Mucosa of stomach (tissue), 1 donor: ENCODE measurements around the gene VCX3A.
"Not testable (repeated sequence)": the region's sequence is repeated elsewhere in the genome, so short reads cannot be mapped to it uniquely, and the experiment has no call there.

Experiments used
- H3K27me3 ChIP-seq: one replicate; pipeline ENCODE4 v1.7.0; 2013; ENCODE audit warnings: mild to moderate bottlenecking, low read length; ENCODE audit not compliant: control insufficient read depth, insufficient read depth
- H3K36me3 ChIP-seq: one replicate; pipeline ENCODE4 v1.7.0; 2013; ENCODE audit warnings: low read length; ENCODE audit not compliant: control insufficient read depth, insufficient read depth
- H3K4me1 ChIP-seq: one replicate; pipeline ENCODE4 v1.7.0; 2013; ENCODE audit warnings: mild to moderate bottlenecking, low read length; ENCODE audit not compliant: control insufficient read depth, insufficient read depth
- H3K4me3 ChIP-seq: one replicate; pipeline ENCODE4 v1.7.0; 2013; ENCODE audit warnings: low read length
- H3K9ac ChIP-seq: one replicate; pipeline ENCODE4 v1.7.0; 2013; ENCODE audit warnings: mild to moderate bottlenecking, low read length, moderate library complexity
- H3K9me3 ChIP-seq: one replicate; pipeline ENCODE4 v1.7.0; 2013; ENCODE audit warnings: mild to moderate bottlenecking, low read length, moderate library complexity; ENCODE audit not compliant: control insufficient read depth
- donor health status: Pancreatic carcinoma.

Gene VCX3A

GRCh38 chrX:6535018-6535417 lies at the start of gene VCX3A:
VCX3A (minus strand) TSS chrX:6535118; CDS start chrX:6534497, 621 bp downstream.
- H3K4me1 ChIP-seq, H3K9me3 ChIP-seq, H3K9ac ChIP-seq, H3K36me3 ChIP-seq, H3K27me3 ChIP-seq, H3K4me3 ChIP-seq: not testable (repeated sequence)

- Histone ChIP-seq H3K4me3 (no peak overlapping the region), H3K4me1 (no peaks in the 10 kb centered on the region), H3K36me3 (no peaks in the 10 kb centered on the region), H3K27me3 (no peaks in the 10 kb centered on the region), H3K9me3 (no peaks in the 10 kb centered on the region), H3K9ac (no peak overlapping the region)
Measured at GRCh38 chrX:6574762-6575161, 39.8 kb upstream of the VCX3A start.

- Histone ChIP-seq H3K27me3 (no peaks in the 10 kb centered on the region), H3K4me3 (no peak overlapping the region), H3K9ac (no peak overlapping the region), H3K4me1 (no peaks in the 10 kb centered on the region), H3K9me3 (no peaks in the 10 kb centered on the region), H3K36me3 (no peaks in the 10 kb centered on the region)
Measured at GRCh38 chrX:6568031-6568430, 33.1 kb upstream of the VCX3A start.

- Histone ChIP-seq H3K9me3 (no peaks in the 10 kb centered on the region), H3K4me3 (no peak overlapping the region), H3K27me3 (no peaks in the 10 kb centered on the region), H3K9ac (no peak overlapping the region), H3K4me1 (no peaks in the 10 kb centered on the region), H3K36me3 (no peaks in the 10 kb centered on the region)
Measured at GRCh38 chrX:6558979-6559378, 24.1 kb upstream of the VCX3A start.

- Histone ChIP-seq H3K27me3 (no peaks in the 10 kb centered on the region), H3K9me3 (no peaks in the 10 kb centered on the region), H3K4me3 (no peak overlapping the region), H3K4me1 (no peaks in the 10 kb centered on the region), H3K9ac (no peak overlapping the region), H3K36me3 (no peaks in the 10 kb centered on the region)
Measured at GRCh38 chrX:6557690-6558089, 22.8 kb upstream of the VCX3A start.

GRCh38 chrX:6550999-6551398 lies 16.1 kb upstream of the VCX3A start:
- Histone ChIP-seq H3K4me1 (no peaks in the 10 kb centered on the region), H3K9ac (no peak overlapping the region), H3K9me3 (no peaks in the 10 kb centered on the region), H3K36me3 (no peaks in the 10 kb centered on the region), H3K27me3 (no peaks in the 10 kb centered on the region), H3K4me3 (no peak overlapping the region)

- no peak overlapping the region for H3K9ac ChIP-seq
- no peaks in the 10 kb centered on the region for H3K27me3 ChIP-seq
- H3K36me3 ChIP-seq = no peaks in the 10 kb centered on the region
- no peak overlapping the region for H3K4me3 ChIP-seq
- no peaks in the 10 kb centered on the region for H3K9me3 ChIP-seq
- H3K4me1 ChIP-seq = no peaks in the 10 kb centered on the region
Measured at GRCh38 chrX:6545712-6546111, 10.8 kb upstream of the VCX3A start.

- Histone ChIP-seq H3K4me3 (no peak overlapping the region), H3K9ac (no peak overlapping the region), H3K36me3 (no peaks in the 10 kb centered on the region), H3K4me1 (no peaks in the 10 kb centered on the region), H3K9me3 (no peaks in the 10 kb centered on the region), H3K27me3 (no peaks in the 10 kb centered on the region)
Measured at GRCh38 chrX:6526564-6527136, 8.3 kb downstream of the VCX3A start.

GRCh38 chrX:6517376-6517775 lies 17.5 kb downstream of the VCX3A start:
- Histone ChIP-seq H3K4me1 (no peaks in the 10 kb centered on the region), H3K27me3 (no peaks in the 10 kb centered on the region), H3K9me3 (no peaks in the 10 kb centered on the region), H3K9ac (no peak overlapping the region), H3K36me3 (no peaks in the 10 kb centered on the region), H3K4me3 (no peak overlapping the region)

GRCh38 chrX:6506444-6506843 lies 28.5 kb downstream of the VCX3A start:
- no peaks in the 10 kb centered on the region for H3K9me3 ChIP-seq
- no peaks in the 10 kb centered on the region for H3K36me3 ChIP-seq
- H3K4me1 ChIP-seq = no peaks in the 10 kb centered on the region
- H3K4me3 ChIP-seq = no peak overlapping the region
- no peaks in the 10 kb centered on the region for H3K27me3 ChIP-seq
- no peak overlapping the region for H3K9ac ChIP-seq

- H3K9me3 ChIP-seq = no peaks in the 10 kb centered on the region
- no peak overlapping the region for H3K9ac ChIP-seq
- no peaks in the 10 kb centered on the region for H3K27me3 ChIP-seq
- H3K36me3 ChIP-seq = no peaks in the 10 kb centered on the region
- no peak overlapping the region for H3K4me3 ChIP-seq
- no peaks in the 10 kb centered on the region for H3K4me1 ChIP-seq
Measured at GRCh38 chrX:6505960-6506359, 29.0 kb downstream of the VCX3A start.

GRCh38 chrX:6500719-6501118 lies 34.2 kb downstream of the VCX3A start:
- Histone ChIP-seq H3K4me1 (no peaks in the 10 kb centered on the region), H3K9me3 (no peaks in the 10 kb centered on the region), H3K9ac (no peak overlapping the region), H3K27me3 (no peaks in the 10 kb centered on the region), H3K4me3 (no peak overlapping the region), H3K36me3 (no peaks in the 10 kb centered on the region)

- Histone ChIP-seq H3K9ac (no peak overlapping the region), H3K4me3 (no peak overlapping the region), H3K9me3 (no peaks in the 10 kb centered on the region), H3K27me3 (no peaks in the 10 kb centered on the region), H3K36me3 (no peaks in the 10 kb centered on the region), H3K4me1 (no peaks in the 10 kb centered on the region)
Measured at GRCh38 chrX:6498324-6498723, 36.6 kb downstream of the VCX3A start.
